ENCODE data around the gene UNG.

DNA sequence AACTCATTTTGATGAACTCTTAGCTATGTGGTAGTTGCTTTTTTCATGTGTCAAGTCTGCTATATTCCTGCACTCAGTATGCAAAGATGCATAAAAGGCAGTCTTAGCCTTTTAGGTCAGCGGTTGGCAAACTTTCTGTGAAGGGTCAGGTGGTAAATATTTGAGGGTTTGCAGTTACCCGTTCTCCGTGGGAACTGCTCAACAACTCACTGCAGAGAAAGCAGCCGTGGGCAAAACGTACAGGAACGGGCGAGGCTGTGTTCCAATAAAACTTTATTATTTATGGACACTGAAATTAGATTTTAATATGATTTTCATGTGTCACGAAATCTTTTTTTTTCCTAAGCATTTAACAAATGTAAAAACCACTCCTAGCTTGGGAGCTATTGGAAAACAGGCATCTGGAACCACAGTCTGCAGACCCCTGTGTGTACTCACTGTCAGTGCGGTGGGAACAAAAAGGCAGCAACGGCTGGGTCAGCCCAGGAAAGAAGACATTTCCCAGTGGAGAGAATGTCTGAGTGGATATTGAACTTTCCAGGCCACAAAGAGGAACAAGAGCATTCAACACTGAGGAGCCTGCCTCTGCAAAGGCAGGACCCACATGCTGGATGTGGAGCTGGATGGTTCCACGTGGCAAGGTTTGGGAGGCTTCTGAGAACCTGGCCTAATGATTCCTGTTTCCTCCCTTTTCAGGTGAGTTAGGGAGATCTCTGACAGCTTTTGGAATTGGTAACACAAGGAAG, 15.5 kb downstream of the UNG start:
- TF ChIP-seq, protein P1, sequence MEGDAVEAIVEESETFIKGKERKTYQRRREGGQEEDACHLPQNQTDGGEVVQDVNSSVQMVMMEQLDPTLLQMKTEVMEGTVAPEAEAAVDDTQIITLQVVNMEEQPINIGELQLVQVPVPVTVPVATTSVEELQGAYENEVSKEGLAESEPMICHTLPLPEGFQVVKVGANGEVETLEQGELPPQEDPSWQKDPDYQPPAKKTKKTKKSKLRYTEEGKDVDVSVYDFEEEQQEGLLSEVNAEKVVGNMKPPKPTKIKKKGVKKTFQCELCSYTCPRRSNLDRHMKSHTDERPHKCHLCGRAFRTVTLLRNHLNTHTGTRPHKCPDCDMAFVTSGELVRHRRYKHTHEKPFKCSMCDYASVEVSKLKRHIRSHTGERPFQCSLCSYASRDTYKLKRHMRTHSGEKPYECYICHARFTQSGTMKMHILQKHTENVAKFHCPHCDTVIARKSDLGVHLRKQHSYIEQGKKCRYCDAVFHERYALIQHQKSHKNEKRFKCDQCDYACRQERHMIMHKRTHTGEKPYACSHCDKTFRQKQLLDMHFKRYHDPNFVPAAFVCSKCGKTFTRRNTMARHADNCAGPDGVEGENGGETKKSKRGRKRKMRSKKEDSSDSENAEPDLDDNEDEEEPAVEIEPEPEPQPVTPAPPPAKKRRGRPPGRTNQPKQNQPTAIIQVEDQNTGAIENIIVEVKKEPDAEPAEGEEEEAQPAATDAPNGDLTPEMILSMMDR (IDR thresholded peaks at IDR 0.05): no peak
- TF ChIP-seq POLR2A (IDR thresholded peaks at IDR 0.05): no peak
